Large intestine (tissue), 3 donors: ENCODE data around the gene ZDHHC13. TPM values are rescaled to one million over a fixed set of nuclear protein-coding genes. Genes with fewer than 3 reads are reported as not detected.
"Not testable (repeated sequence)": the region's sequence is repeated elsewhere in the genome, so short reads cannot be mapped to it uniquely, and the experiment has no call there.

Experiments used
- DNase-seq, 2 donors: peaks; one replicate each; pipeline versions ENCODE4 v3.0.0 to v3.0.0-alpha.2; 2013
- H3K27ac ChIP-seq: one replicate; pipeline ENCODE4 v1.5.1; 2013; ENCODE audit warnings: low read length
- H3K27me3 ChIP-seq: 2 replicates; pipeline ENCODE4 v1.6.1; 2013; ENCODE audit warnings: low read length; ENCODE audit not compliant: control insufficient read depth, insufficient read depth
- H3K36me3 ChIP-seq: 2 replicates; pipeline ENCODE4 v1.6.1; 2013; ENCODE audit warnings: low read length; ENCODE audit not compliant: control insufficient read depth, insufficient read depth
- H3K4me1 ChIP-seq: one replicate; pipeline ENCODE4 v1.6.1; 2013; ENCODE audit warnings: low read length; ENCODE audit not compliant: control insufficient read depth, insufficient read depth
- H3K4me3 ChIP-seq: one replicate; pipeline ENCODE4 v1.5.1; 2013; ENCODE audit warnings: low read length
- H3K9me3 ChIP-seq: one replicate; pipeline ENCODE4 v1.6.1; 2013; ENCODE audit warnings: mild to moderate bottlenecking, low read depth, low read length, moderate library complexity; ENCODE audit not compliant: control insufficient read depth
- WGBS: methylation state at CpG from one replicate; pipeline ENCODE4 v1.1.5; 2013; ENCODE audit warnings: low lambda C conversion rate; ENCODE audit not compliant: insufficient coverage; 5-methylcytosine and 5-hydroxymethylcytosine counted together
- polyA plus RNA-seq: library from polyadenylated mRNA; unstranded; fragments of 120-200 nt; gene quantifications from one replicate; pipeline ENCODE4 v1.2.1, GENCODE V29; 2013

ZDHHC13 gene
- polyA plus RNA-seq, 1 donor, result 22.3 TPM

DNA sequence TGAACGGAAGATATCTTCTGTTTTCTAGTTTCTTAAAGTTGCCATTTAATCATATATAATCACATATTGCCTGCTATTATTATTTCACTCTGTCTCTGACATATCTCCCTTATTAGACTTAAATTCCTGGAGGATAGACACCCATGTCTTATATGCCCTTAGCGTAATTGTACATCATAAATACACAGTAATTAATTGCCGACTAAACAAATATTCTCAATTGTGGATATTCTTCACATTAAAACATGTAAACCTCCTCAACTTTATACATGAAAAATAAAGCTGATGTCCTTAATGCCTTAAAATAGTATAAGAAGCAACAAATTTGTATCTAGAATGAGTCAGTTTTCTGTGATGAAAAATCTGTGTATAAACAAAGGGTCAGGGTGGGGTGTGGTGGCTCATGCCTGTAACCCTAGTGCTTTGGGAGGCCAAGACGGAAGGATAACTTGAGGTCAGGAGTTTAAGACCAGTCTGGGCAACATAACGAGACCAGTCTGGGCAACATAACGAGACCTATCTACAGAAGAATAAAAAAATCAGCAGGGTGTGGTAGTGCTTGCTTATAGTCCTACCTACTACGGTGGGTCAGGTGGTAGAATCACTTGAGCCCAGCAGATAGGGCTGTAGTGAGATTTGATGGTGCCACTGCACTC is 6.1 kb downstream of the ZDHHC13 start:
- peaks cover 6% of the 10 kb centered on the region for H3K36me3 ChIP-seq
- no peak overlapping the region for H3K27ac ChIP-seq
- DNase-seq, result no peak
- H3K4me1 ChIP-seq, result no peaks in the 10 kb centered on the region
- no peaks in the 10 kb centered on the region for H3K27me3 ChIP-seq
- no peak overlapping the region for H3K4me3 ChIP-seq
- H3K9me3 ChIP-seq, result no peaks in the 10 kb centered on the region
- WGBS, result 100% methylated on average over 1 of the region's 7 CpGs

GRCh38 chr11:19126562-19127325 is 9.8 kb downstream of the ZDHHC13 start:
- not testable (repeated sequence) for H3K27ac ChIP-seq, H3K27me3 ChIP-seq

GRCh38 chr11:19134004-19134403 is 17.0 kb downstream of the ZDHHC13 start:
- Histone ChIP-seq H3K27me3 (no peaks in the 10 kb centered on the region), H3K27ac (no peak overlapping the region), H3K4me1 (no peaks in the 10 kb centered on the region), H3K9me3 (peaks cover 15% of the 10 kb centered on the region), H3K4me3 (no peak overlapping the region), H3K36me3 (peaks cover 3% of the 10 kb centered on the region)
- WGBS, result no CpG with 5 or more reads among the region's 1 CpG
- no peak for DNase-seq

More at GRCh38 chr11:19126562-19127325, 9.8 kb downstream of the ZDHHC13 start:
- not testable (repeated sequence) for H3K36me3 ChIP-seq, H3K4me1 ChIP-seq, DNase-seq, H3K4me3 ChIP-seq, H3K9me3 ChIP-seq
- WGBS, result 88% methylated on average over 1 of the region's 4 CpGs

- not testable (repeated sequence) for H3K36me3 ChIP-seq, H3K9me3 ChIP-seq, H3K4me3 ChIP-seq, H3K27ac ChIP-seq, H3K27me3 ChIP-seq, DNase-seq, H3K4me1 ChIP-seq
- no CpG with 5 or more reads among the region's 4 CpGs for WGBS
Measured at GRCh38 chr11:19136884-19137283, 19.9 kb downstream of the ZDHHC13 start.

DNA sequence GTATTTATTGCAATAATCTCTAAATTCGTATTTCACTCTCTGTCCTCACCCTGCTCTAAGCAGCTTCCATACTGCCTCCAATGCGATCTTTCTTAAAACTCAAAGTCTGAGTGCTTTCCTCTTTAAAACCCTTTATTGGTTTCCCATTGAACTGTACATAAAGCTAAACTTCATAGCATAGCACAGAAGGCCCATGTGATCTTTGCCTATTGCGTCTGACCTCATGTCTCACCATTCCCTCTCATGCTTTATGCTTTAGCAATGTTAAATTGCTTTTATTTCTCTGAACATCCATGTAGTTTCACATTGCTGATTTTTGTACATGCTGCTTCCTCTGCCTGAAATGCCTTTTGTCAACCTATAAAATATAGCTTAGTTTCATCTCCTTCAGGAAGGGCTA is 28.4 kb downstream of the ZDHHC13 start:
- Histone ChIP-seq H3K36me3 (peaks cover 5% of the 10 kb centered on the region), H3K9me3 (no peaks in the 10 kb centered on the region), H3K27ac (no peak overlapping the region), H3K4me3 (no peak overlapping the region), H3K27me3 (no peaks in the 10 kb centered on the region), H3K4me1 (no peaks in the 10 kb centered on the region)
- DNase-seq, result no peak
- WGBS, result 0% methylated on average over 1 of the region's 3 CpGs

DNA sequence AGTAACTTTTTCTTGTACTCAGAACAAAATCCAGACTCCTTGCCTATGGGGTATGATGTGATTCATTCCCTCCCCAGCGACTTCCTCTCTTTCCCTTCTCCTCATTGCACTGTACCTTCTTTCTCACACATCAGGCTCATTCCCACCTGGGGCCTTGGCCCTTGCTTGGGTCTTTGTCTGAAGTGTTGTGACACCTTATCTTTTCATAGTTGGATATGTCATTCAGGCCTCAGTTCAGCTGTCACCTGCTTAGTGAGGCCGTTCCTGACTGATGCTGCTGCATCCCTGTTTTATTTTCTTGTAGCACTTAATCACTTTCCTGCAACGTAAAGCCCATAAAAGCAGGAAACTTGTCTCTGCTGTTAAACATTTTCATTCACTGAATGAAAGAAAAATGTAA is 39.9 kb downstream of the ZDHHC13 start:
- H3K4me1 ChIP-seq, result no peaks in the 10 kb centered on the region
- no peak overlapping the region for H3K4me3 ChIP-seq
- DNase-seq, result no peak
- no peaks in the 10 kb centered on the region for H3K9me3 ChIP-seq
- H3K27ac ChIP-seq, result no peak overlapping the region
- 100% methylated on average over 1 of the region's 3 CpGs for WGBS
- no peaks in the 10 kb centered on the region for H3K27me3 ChIP-seq
- peaks cover 29% of the 10 kb centered on the region for H3K36me3 ChIP-seq

- no peak overlapping the region for H3K4me3 ChIP-seq
- 83% methylated on average over 2 of the region's 6 CpGs for WGBS
- H3K4me1 ChIP-seq, result no peaks in the 10 kb centered on the region
- H3K36me3 ChIP-seq, result peaks cover 24% of the 10 kb centered on the region
- H3K9me3 ChIP-seq, result no peaks in the 10 kb centered on the region
- no peak overlapping the region for H3K27ac ChIP-seq
- no peaks in the 10 kb centered on the region for H3K27me3 ChIP-seq
- DNase-seq, result no peak
Measured at GRCh38 chr11:19160847-19161246, 43.9 kb downstream of the ZDHHC13 start.

DNA sequence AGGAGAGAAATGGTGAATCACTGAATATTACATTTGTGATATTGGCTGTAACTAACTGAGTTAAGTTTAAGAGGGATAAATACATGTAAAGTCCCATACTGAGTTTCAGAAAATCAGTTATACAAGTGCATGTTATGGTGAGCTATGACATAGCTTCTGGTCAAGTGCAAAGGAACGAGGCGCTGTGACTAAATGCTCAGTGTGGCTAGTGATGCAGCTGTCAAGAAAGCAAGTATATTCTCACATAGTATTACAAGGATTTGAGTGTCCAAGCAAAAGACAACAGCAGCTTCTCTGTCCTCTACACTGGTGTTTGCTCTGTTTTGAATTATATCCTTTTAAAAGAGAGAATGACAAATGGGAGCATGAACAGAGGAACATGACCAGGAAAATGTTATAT is 44.7 kb downstream of the ZDHHC13 start:
- Histone ChIP-seq H3K4me3 (no peak overlapping the region), H3K9me3 (no peaks in the 10 kb centered on the region), H3K4me1 (no peaks in the 10 kb centered on the region), H3K27ac (no peak overlapping the region), H3K27me3 (no peaks in the 10 kb centered on the region), H3K36me3 (peaks cover 27% of the 10 kb centered on the region)
- DNase-seq, result no peak
- WGBS, result no CpG with 5 or more reads among the region's 2 CpGs

DNA sequence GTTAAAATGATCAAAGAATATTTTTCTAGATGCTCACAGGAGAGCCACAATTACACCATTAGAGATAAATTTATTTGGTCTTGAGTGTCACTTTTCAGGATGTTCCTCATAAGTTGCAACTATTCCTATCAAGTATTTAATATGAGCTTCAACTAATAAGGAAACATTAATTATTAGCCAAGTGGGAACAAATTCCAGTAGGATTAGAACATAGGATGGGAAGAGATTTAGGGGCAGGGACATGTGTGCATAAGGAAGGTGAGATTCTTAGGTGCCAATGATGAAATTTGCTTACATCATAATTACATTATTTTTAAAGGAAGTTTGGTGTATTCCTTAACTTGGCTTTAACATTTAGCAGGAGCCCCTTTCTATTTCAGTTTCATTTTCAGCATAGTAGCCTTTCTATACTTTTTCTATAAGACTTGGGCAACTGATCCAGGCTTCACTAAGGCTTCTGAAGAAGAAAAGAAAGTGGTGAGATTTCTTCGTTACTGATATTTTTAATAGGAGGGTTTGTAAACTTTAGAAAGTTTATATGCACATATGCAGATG is 46.1 kb downstream of the ZDHHC13 start:
- Histone ChIP-seq H3K4me3 (no peak overlapping the region), H3K4me1 (no peaks in the 10 kb centered on the region), H3K9me3 (no peaks in the 10 kb centered on the region), H3K27ac (no peak overlapping the region), H3K27me3 (no peaks in the 10 kb centered on the region), H3K36me3 (peaks cover 29% of the 10 kb centered on the region)
- peak; percentile 8 to 58 for DNase-seq
- WGBS, result no CpG with 5 or more reads among the region's 1 CpG

DNA sequence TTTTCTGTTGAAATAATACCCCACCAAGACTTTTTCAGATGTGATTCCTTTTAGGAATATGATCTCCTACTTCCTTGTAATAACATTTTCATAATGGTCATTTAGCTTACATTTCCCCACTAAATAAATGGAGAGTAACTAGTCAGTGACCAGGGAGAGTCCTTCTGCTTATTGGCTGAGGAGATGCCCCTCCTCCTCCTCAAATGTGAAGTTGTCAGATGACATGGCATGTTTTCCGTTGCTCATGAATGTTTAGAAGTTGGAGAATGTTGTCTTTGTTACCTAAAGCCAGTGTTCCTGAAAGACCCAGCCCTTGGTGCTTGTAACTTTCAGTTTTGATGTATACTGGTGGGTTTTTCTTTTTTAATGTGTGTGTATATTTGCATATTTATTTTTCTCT is 46.6 kb downstream of the ZDHHC13 start:
- Histone ChIP-seq H3K9me3 (no peaks in the 10 kb centered on the region), H3K27me3 (no peaks in the 10 kb centered on the region), H3K36me3 (peaks cover 31% of the 10 kb centered on the region), H3K4me1 (no peaks in the 10 kb centered on the region), H3K27ac (no peak overlapping the region), H3K4me3 (no peak overlapping the region)
- DNase-seq, result no peak
- WGBS, result no CpG with 5 or more reads among the region's 1 CpG
